KOPT-K1 (cell line): Measurements from ENCODE around the gene XPO6.

Experiments used
- H3K27ac ChIP-seq: fragments of 200-600 bp; sonication (generic); 2 replicates; pipeline ENCODE4 v1.5.1; 2016; ENCODE audit warnings: antibody characterized with exemption, mild to moderate bottlenecking, low read depth, low read length; ENCODE audit not compliant: poor library complexity, severe bottlenecking
- H3K36me3 ChIP-seq: fragments of 200-600 bp; sonication (generic); 2 replicates; pipeline ENCODE4 v1.5.1; 2017; ENCODE audit warnings: antibody characterized with exemption, mild to moderate bottlenecking, low read length, moderate library complexity; ENCODE audit not compliant: insufficient read depth
- H3K9me3 ChIP-seq: fragments of 200-600 bp; sonication (generic); 2 replicates; pipeline ENCODE4 v1.5.1; 2017; ENCODE audit warnings: antibody characterized with exemption, low read length, mild to moderate bottlenecking; ENCODE audit not compliant: insufficient read depth, poor library complexity, severe bottlenecking

XPO6 gene

DNA sequence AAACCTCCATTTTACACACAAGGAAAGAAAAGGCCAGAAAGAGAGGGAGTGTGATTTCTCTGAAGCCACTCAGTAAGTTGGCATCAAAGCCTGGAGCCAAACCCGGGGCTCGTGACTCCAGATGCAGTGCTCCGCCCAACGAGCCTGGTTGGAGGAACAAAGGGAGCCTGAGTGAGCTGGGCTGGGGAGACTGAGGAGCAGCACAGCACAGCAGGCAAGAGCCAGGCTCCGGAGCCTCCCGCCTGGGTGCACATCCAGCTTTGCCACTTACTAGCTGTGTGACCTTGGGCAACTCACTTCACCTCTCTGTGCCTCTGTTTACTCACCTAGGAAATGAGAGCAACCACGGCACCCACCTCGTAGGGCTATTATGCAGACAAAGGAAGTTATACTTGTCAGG is 153.8 kb downstream of the XPO6 start:
- no peaks in the 10 kb centered on the region for H3K9me3 ChIP-seq
- no peaks in the 10 kb centered on the region for H3K36me3 ChIP-seq
- no peak overlapping the region for H3K27ac ChIP-seq

DNA sequence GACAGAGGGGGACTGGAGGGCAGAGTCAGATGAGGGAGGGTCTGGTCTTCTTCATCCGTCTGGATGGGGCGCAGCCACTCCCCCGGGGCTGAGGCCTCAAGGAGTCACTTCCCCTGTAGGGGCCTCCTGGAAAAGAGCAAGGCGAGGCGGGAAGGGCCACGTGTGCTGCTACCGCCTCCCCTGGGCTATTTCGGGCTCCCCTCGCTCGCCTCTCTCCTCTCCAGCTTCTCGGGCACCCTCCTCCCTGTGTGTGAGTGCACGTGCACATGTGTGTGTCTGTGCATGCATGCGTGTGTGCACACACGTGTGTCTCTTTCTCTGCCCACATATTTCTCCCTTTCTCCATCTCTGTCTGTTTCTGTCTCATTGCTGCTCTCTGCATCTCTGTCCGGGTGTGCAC is 158.3 kb downstream of the XPO6 start:
- Histone ChIP-seq H3K9me3 (peaks cover 5% of the 10 kb centered on the region), H3K36me3 (no peaks in the 10 kb centered on the region), H3K27ac (no peak overlapping the region)

GRCh38 chr16:28052274-28053128 is 159.3 kb downstream of the XPO6 start:
- Histone ChIP-seq H3K36me3 (no peaks in the 10 kb centered on the region), H3K9me3 (peaks cover 8% of the 10 kb centered on the region), H3K27ac (no peak overlapping the region)

DNA sequence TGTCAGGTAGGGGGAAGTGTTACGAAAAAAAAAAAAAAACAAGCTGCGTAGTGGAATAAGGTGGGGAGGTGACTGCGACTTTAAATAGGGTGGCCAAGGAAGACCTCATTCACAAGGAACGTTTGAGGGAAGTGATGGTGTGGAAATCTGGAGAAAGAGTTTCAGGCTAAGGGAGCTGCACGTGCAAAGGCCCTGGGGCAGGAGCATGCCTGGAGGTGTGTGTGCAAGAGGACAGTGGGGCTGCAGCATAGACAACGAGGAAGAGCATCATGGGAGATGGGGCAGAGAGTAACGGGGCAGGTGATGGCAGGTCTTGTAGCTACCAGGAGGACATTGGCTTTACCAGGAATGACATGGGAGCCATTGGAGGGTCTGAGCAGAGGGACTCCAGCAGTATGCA is 160.3 kb downstream of the XPO6 start:
- H3K27ac ChIP-seq, result no peak overlapping the region
- H3K36me3 ChIP-seq, result no peaks in the 10 kb centered on the region
- peaks cover 13% of the 10 kb centered on the region for H3K9me3 ChIP-seq
